HepG2 (cell line): ENCODE measurements around the gene ABCC9. TPM values are rescaled to one million over a fixed set of nuclear protein-coding genes. Genes with fewer than 3 reads are reported as not detected.

Source experiments
- ATAC-seq: fragments of 200-7000 bp; cut with Tn5 transposase; 3 replicates; pipeline ENCODE4 v1.9.1; 2020; ENCODE audit warnings: mild to moderate bottlenecking, moderate library complexity
- BruUV-seq: library from RNA; stranded (reverse); fragments of 400-500 nt; replicated peaks from 2 replicates; lab custom pipeline; 2021; lab: Mats Ljungman, UMichigan
- CTCF ChIA-PET: fragments of 300-600 bp; formaldehyde crosslinking; extraction: SDS; loops from one replicate; lab custom pipeline; 2021; ENCODE audit warnings: low total read pairs, inconsistent platforms, low intra/inter-chr PET ratio; lab: Yijun Ruan, JAX
- POLR2A ChIA-PET: fragments of 350-600 bp; sonication (Branson Sonifier 250); formaldehyde crosslinking; loops from one replicate; lab custom pipeline; 2020; ENCODE audit warnings: antibody characterized with exemption, inconsistent platforms; lab: Yijun Ruan, JAX
- DNase-seq: peaks from one replicate; pipeline ENCODE4 v3.0.0-alpha.2; 2015; ENCODE audit warnings: low spot score
- FAIRE-seq: peaks from 3 replicates; lab custom pipeline; 2011; peaks lifted over from hg19 to GRCh38; lab: Jason Lieb, UNC
- H2AFZ ChIP-seq: one replicate; pipeline ENCODE4 v1.6.1; 2011; ENCODE audit warnings: low read length, inconsistent platforms
- H3K27ac ChIP-seq: fragments of 300-600 bp; 3 replicates; pipeline ENCODE4 v1.8.0; 2011; ENCODE audit warnings: mixed run types, mild to moderate bottlenecking, mixed read lengths, low read length, inconsistent platforms; ENCODE audit not compliant: insufficient read depth; ENCODE audit errors: extremely low read length
- H3K27me3 ChIP-seq, 2 experiments: fragments of 200-600 bp in 1 of 2; 2 replicates in 1 of 2; 3 replicates in 1 of 2; pipeline versions ENCODE4 v1.6.0 to v1.8.0; 2011; ENCODE audit warnings: low read length in 2 of 2, mild to moderate bottlenecking in 2 of 2, moderate library complexity in 2 of 2, inconsistent platforms in 1 of 2; ENCODE audit not compliant: insufficient read depth in 2 of 2, control insufficient read depth in 1 of 2
- H3K36me3 ChIP-seq, 2 experiments: fragments of 200-600 bp in 1 of 2; replicated peaks in 1 of 2; 2 replicates in 1 of 2; 3 replicates in 1 of 2; pipeline versions ENCODE4 v1.5.1 to v1.8.0; 2011; ENCODE audit warnings: low read length in 2 of 2, inconsistent platforms in 1 of 2; ENCODE audit not compliant: insufficient read depth in 2 of 2, control insufficient read depth in 1 of 2
- H3K4me1 ChIP-seq: 2 replicates; pipeline ENCODE4 v1.5.1; 2012; ENCODE audit warnings: low read length, inconsistent platforms; ENCODE audit not compliant: insufficient read depth
- H3K4me2 ChIP-seq: 2 replicates; pipeline ENCODE4 v1.6.0; 2011; ENCODE audit warnings: low read depth, low read length, inconsistent platforms
- H3K4me3 ChIP-seq, 3 experiments: fragments of 200-600 bp in 1 of 3; sonication (generic), shearing (Covaris generic) in 1 of 3; replicated peaks in 1 of 3; 2 replicates each; pipeline ENCODE4 v1.5.1; 2011 to 2016; ENCODE audit warnings: low read length in 3 of 3, inconsistent platforms in 2 of 3, low read depth in 2 of 3, mild to moderate bottlenecking in 2 of 3, control low read depth in 1 of 3, mixed read lengths in 1 of 3; ENCODE audit not compliant: insufficient read depth in 1 of 3
- H3K79me2 ChIP-seq: one replicate; pipeline ENCODE4 v1.6.1; 2011; ENCODE audit warnings: low read length, inconsistent platforms; ENCODE audit not compliant: insufficient read depth
- H3K9ac ChIP-seq: 2 replicates; pipeline ENCODE4 v1.6.0; 2011; ENCODE audit warnings: mild to moderate bottlenecking, low read depth, low read length, inconsistent platforms; ENCODE audit not compliant: insufficient read depth
- H3K9me3 ChIP-seq: 2 replicates; pipeline ENCODE4 v1.5.1; 2012; ENCODE audit warnings: mild to moderate bottlenecking, low read length
- H4K20me1 ChIP-seq: 2 replicates; pipeline ENCODE4 v1.6.0; 2011; ENCODE audit warnings: inconsistent platforms, mild to moderate bottlenecking, low read length, moderate library complexity; ENCODE audit not compliant: insufficient read depth
- CERS6 ChIP-seq: sonication (generic); formaldehyde crosslinking; IDR thresholded peaks from 2 replicates; pipeline ENCODE4 v1.5.0; 2020; ENCODE audit warnings: missing genetic modification reagents
- CREB1 ChIP-seq, 2 experiments: fragments of 450-650 bp in 1 of 2; IDR thresholded peaks; 2 replicates each; pipeline ENCODE4 v1.6.1; 2016 to 2017; ENCODE audit warnings: control low read depth in 1 of 2, mild to moderate bottlenecking in 1 of 2, missing compliant biosample characterization in 1 of 2, missing genetic modification characterization in 1 of 2
- ETV6 ChIP-seq: sonication (generic); formaldehyde crosslinking; conservative IDR thresholded peaks from 2 replicates; pipeline ENCODE4 v1.4.0; 2020; ENCODE audit warnings: missing genetic modification reagents
- HDAC1 ChIP-seq: sonication (generic); formaldehyde crosslinking; IDR thresholded peaks from 2 replicates; pipeline ENCODE4 v1.5.1; 2020; ENCODE audit warnings: mild to moderate bottlenecking, missing genetic modification reagents
- NFYB ChIP-seq: sonication (generic); formaldehyde crosslinking; IDR thresholded peaks from 2 replicates; pipeline ENCODE4 v1.4.0; 2020; ENCODE audit warnings: missing genetic modification reagents
- RFXANK ChIP-seq: IDR thresholded peaks from 2 replicates; pipeline ENCODE4 v1.6.1; 2016
- RNF2 ChIP-seq: fragments of 450-650 bp; conservative IDR thresholded peaks from 2 replicates; pipeline ENCODE4 v1.6.1; 2016; ENCODE audit warnings: low read depth
- SATB2 ChIP-seq: sonication (generic); formaldehyde crosslinking; IDR thresholded peaks from 2 replicates; pipeline ENCODE4 v1.5.0; 2020; ENCODE audit warnings: missing genetic modification reagents
- SMYD3 ChIP-seq: sonication (generic); formaldehyde crosslinking; IDR thresholded peaks from 2 replicates; pipeline ENCODE4 v1.8.1; 2023; ENCODE audit warnings: mild to moderate bottlenecking, missing genetic modification reagents
- STAT6 ChIP-seq: sonication (generic); formaldehyde crosslinking; IDR thresholded peaks from 2 replicates; pipeline ENCODE4 v1.4.0; 2020; ENCODE audit warnings: missing genetic modification reagents, mild to moderate bottlenecking, borderline replicate concordance
- ZBTB21 ChIP-seq: sonication (generic); formaldehyde crosslinking; IDR thresholded peaks from 2 replicates; pipeline ENCODE4 v1.4.0; 2020; ENCODE audit warnings: missing genetic modification reagents
- ZNF235 ChIP-seq: sonication (generic); formaldehyde crosslinking; IDR thresholded peaks from 2 replicates; pipeline ENCODE4 v1.8.1; 2023; ENCODE audit warnings: mild to moderate bottlenecking, missing genetic modification reagents, borderline replicate concordance
- ZNF432 ChIP-seq: sonication (generic); formaldehyde crosslinking; IDR thresholded peaks from 2 replicates; pipeline ENCODE4 v1.5.0; 2020; ENCODE audit warnings: missing genetic modification reagents, mild to moderate bottlenecking, borderline replicate concordance
- ZNF468 ChIP-seq: sonication (generic); formaldehyde crosslinking; IDR thresholded peaks from 2 replicates; pipeline ENCODE4 v1.8.0; 2022; ENCODE audit warnings: mild to moderate bottlenecking, moderate library complexity, missing genetic modification reagents
- ZNF607 ChIP-seq: sonication (generic); formaldehyde crosslinking; IDR thresholded peaks from 2 replicates; pipeline ENCODE4 v1.5.1; 2020; ENCODE audit warnings: missing genetic modification reagents, mild to moderate bottlenecking, borderline replicate concordance
- ZNF709 ChIP-seq: sonication (generic); formaldehyde crosslinking; IDR thresholded peaks from 2 replicates; pipeline ENCODE4 v1.5.0; 2020; ENCODE audit warnings: mild to moderate bottlenecking, missing genetic modification reagents
- ZXDC ChIP-seq: sonication (generic); formaldehyde crosslinking; IDR thresholded peaks from 2 replicates; pipeline ENCODE4 v1.5.0; 2020; ENCODE audit warnings: mild to moderate bottlenecking, missing genetic modification reagents
- WGBS: methylation state at CpG from one replicate; pipeline ENCODE4 v1.1.6; 2017; ENCODE audit warnings: low lambda C conversion rate; 5-methylcytosine and 5-hydroxymethylcytosine counted together
- in situ Hi-C: cut with HindIII; loops from 2 replicates; pipeline ENCODE4 v1.10.0; 2017; ENCODE audit warnings: low pct_unique_long_range_greater_than_20kb; ENCODE audit not compliant: extremely low pct_ligation_motif_present
- intact Hi-C: fragments of 100-400 bp; cut with micrococcal nuclease; formaldehyde crosslinking; loops from one replicate; pipeline ENCODE4 v1.10.0; 2022; ENCODE audit not compliant: unreplicated experiment
- polyA plus RNA-seq, 8 experiments: library from polyadenylated mRNA; depleted of rRNA in 3 of 8; stranded (reverse) in 7 of 8; unstranded in 1 of 8; fragments of >200 nt; fragmentation: Illumina TruSeq in 4 of 8; extraction: Trizol in 4 of 8; gene quantifications; 2 replicates each; pipeline versions ENCODE4 v1.2.1 to v1.2.3, GENCODE V29; 2011 to 2016; ENCODE audit warnings: low read depth in 4 of 8, missing spikeins in 1 of 8, mixed read lengths in 1 of 8; ENCODE audit not compliant: insufficient read depth in 1 of 8
- total RNA-seq, 5 experiments: library from RNA; depleted of rRNA; stranded (reverse); fragments of >200 nt; fragmentation: Illumina TruSeq; extraction: Trizol; gene quantifications; 2 replicates each; pipeline ENCODE4 v1.2.3, GENCODE V29; 2016; ENCODE audit warnings: low read depth in 1 of 5

The ABCC9 gene
- total and polyA plus RNA-seq, 2 of the 13 experiments (the other 11 are each of a cell fraction or from before 2014, with no cell fraction given), result not detected

- no peak for TF ChIP-seq ZXDC (CRISPR knock-in tag)
- no peak for TF ChIP-seq ZBTB21 (CRISPR knock-in tag)
- no peak for TF ChIP-seq CREB1 (IDR thresholded peaks at IDR 0.05)
- no peak for TF ChIP-seq CREB1 (CRISPR knock-in tag; IDR thresholded peaks at IDR 0.05)
- TF ChIP-seq ZNF432 (CRISPR knock-in tag), result no peak
Measured at GRCh38 chr12:21987755-21988154, 46.5 kb upstream of the ABCC9 start (continued).

- Histone ChIP-seq H3K27me3 (no peaks in the 10 kb centered on the region; a peak in 1 of 5 replicates), H4K20me1 (no peaks in the 10 kb centered on the region), H3K79me2 (no peaks in the 10 kb centered on the region), H3K9me3 (no peaks in the 10 kb centered on the region), H3K9ac (no peak overlapping the region), H3K27ac (no peak overlapping the region), H3K4me1 (no peaks in the 10 kb centered on the region), H3K36me3 (no peaks in the 10 kb centered on the region), H2AFZ (no peak overlapping the region), H3K4me3 (no peak overlapping the region), H3K4me2 (no peak overlapping the region)
- ChIA-PET POLR2A (no interaction called here), CTCF (no interaction called here)
- intact Hi-C loops (no loop called here), in situ Hi-C loops (no loop called here)
- BruUV-seq, result no TSS peak
- WGBS, result 45% methylated on average over 2 of the region's 2 CpGs
- ATAC-seq (no peak), FAIRE-seq (no peak), DNase-seq (no peak)
- TF ChIP-seq HDAC1 (CRISPR knock-in tag) (no peak), SATB2 (no peak), STAT6 (CRISPR knock-in tag) (no peak), ZNF235 (no peak), ETV6 (CRISPR knock-in tag) (no peak), ZNF709 (no peak), ZNF607 (CRISPR knock-in tag) (no peak), NFYB (CRISPR knock-in tag) (no peak), SMYD3 (CRISPR knock-in tag) (no peak), RNF2 (no peak), CERS6 (no peak), RFXANK (CRISPR knock-in tag) (no peak), ZNF468 (no peak)
Measured at GRCh38 chr12:21985155-21985554, 43.9 kb upstream of the ABCC9 start.
